Suprapubic skin (tissue), 4 donors: ENCODE data around the gene KIR2DL3.
"Not testable (repeated sequence)": the region's sequence is repeated elsewhere in the genome, so short reads cannot be mapped to it uniquely, and the experiment has no call there.

Source experiments
- CTCF ChIP-seq, 2 donors: fragments of 200-600 bp in 1 of 2; fragments of 450-650 bp in 1 of 2; sonication (generic) in 1 of 2; IDR thresholded peaks; one replicate each; pipeline ENCODE4 v1.5.1; 2016 to 2019; ENCODE audit warnings: antibody characterized with exemption in 2 of 2, mild to moderate bottlenecking in 1 of 2, moderate library complexity in 1 of 2
- EP300 ChIP-seq: sonication (generic); formaldehyde crosslinking; IDR thresholded peaks from one replicate; pipeline ENCODE4 v1.6.1; 2017; ENCODE audit warnings: antibody characterized with exemption
- POLR2A ChIP-seq, 2 donors: fragments of 450-650 bp; IDR thresholded peaks; one replicate each; pipeline ENCODE4 v1.6.1; 2017; ENCODE audit warnings: antibody characterized with exemption in 2 of 2, mild to moderate bottlenecking in 2 of 2, moderate library complexity in 2 of 2
- POLR2AphosphoS5 ChIP-seq, 3 donors: sonication (generic); formaldehyde crosslinking; IDR thresholded peaks; one replicate each; pipeline ENCODE4 v1.6.1; 2017; ENCODE audit warnings: antibody characterized with exemption in 3 of 3

- not testable (repeated sequence) for TF ChIP-seq CTCF (IDR thresholded peaks at IDR 0.05); POLR2A (IDR thresholded peaks at IDR 0.05); EP300; POLR2AphosphoS5 (IDR thresholded peaks at IDR 0.05)
These were observed 32.2 kb downstream of the KIR2DL3 start for GRCh38 chr19:54770511-54770910.
